Activated T-helper 2 cell treated with anti-CD3 and anti-CD28 coated beads, Interferon-gamma antibody, Interleukin-2, Interleukin-4, amounts not matched to agents 10 μg/mL and 5 μg/mL and 100 μg/mL, durations not matched to agents 14 hours and 24 hours and 36 hours (primary cell): Measurements from ENCODE around the gene CALB2. TPM values are rescaled to one million over a fixed set of nuclear protein-coding genes. Genes with fewer than 3 reads are reported as not detected.

Experiments
- DNase-seq: peaks from one replicate; pipeline ENCODE4 v3.0.0; 2021; ENCODE audit warnings: low spot score
- H3K27ac Mint-ChIP-seq: one replicate; pipeline ENCODE4 v1.8.0; 2021; ENCODE audit warnings: mixed read lengths
- H3K27me3 Mint-ChIP-seq: one replicate; pipeline ENCODE4 v1.8.0; 2021; ENCODE audit warnings: low read depth, mixed read lengths
- H3K36me3 Mint-ChIP-seq: one replicate; pipeline ENCODE4 v1.8.0; 2021; ENCODE audit warnings: low read depth, mixed read lengths
- H3K4me1 Mint-ChIP-seq: one replicate; pipeline ENCODE4 v1.8.0; 2021; ENCODE audit warnings: low read depth, mixed read lengths
- H3K4me3 Mint-ChIP-seq: one replicate; pipeline ENCODE4 v1.8.0; 2021; ENCODE audit warnings: low read depth, mild to moderate bottlenecking, moderate library complexity, mixed read lengths
- H3K9me3 Mint-ChIP-seq: one replicate; pipeline ENCODE4 v1.8.0; 2021; ENCODE audit warnings: mixed read lengths
- intact Hi-C: fragments of 100-400 bp; cut with micrococcal nuclease; formaldehyde crosslinking; loops from one replicate; pipeline ENCODE4 v1.15.1; 2023
- total RNA-seq: library from RNA; stranded (reverse); gene quantifications from 2 replicates; pipeline ENCODE4 v1.2.3, GENCODE V29; 2022

CALB2 gene
- total RNA-seq, 1 donor from 2014 or later: not detected

- intact Hi-C loops: no loop called here
- Mint-ChIP-seq H3K27ac (no peak overlapping the region), H3K4me1 (no peaks in the 10 kb centered on the region), H3K9me3 (no peaks in the 10 kb centered on the region), H3K27me3 (peaks cover 2% of the 10 kb centered on the region), H3K36me3 (no peaks in the 10 kb centered on the region), H3K4me3 (no peak overlapping the region)
- DNase-seq: no peak
Measured at GRCh38 chr16:71380831-71381230, 22.3 kb downstream of the CALB2 start.

- no peak overlapping the region for H3K4me3 Mint-ChIP-seq
- no peak for DNase-seq
- intact Hi-C loops: no loop called here
- peaks cover 7% of the 10 kb centered on the region for H3K27me3 Mint-ChIP-seq
- no peaks in the 10 kb centered on the region for H3K36me3 Mint-ChIP-seq
- H3K27ac Mint-ChIP-seq: no peak overlapping the region
- H3K4me1 Mint-ChIP-seq: no peaks in the 10 kb centered on the region
- H3K9me3 Mint-ChIP-seq: no peaks in the 10 kb centered on the region
Measured at GRCh38 chr16:71383054-71383773, 24.7 kb downstream of the CALB2 start.

- H3K4me1 Mint-ChIP-seq: no peaks in the 10 kb centered on the region
- H3K36me3 Mint-ChIP-seq: no peaks in the 10 kb centered on the region
- peaks cover 7% of the 10 kb centered on the region for H3K27me3 Mint-ChIP-seq
- H3K9me3 Mint-ChIP-seq: no peaks in the 10 kb centered on the region
- no peak overlapping the region for H3K27ac Mint-ChIP-seq
- H3K4me3 Mint-ChIP-seq: no peak overlapping the region
- no peak for DNase-seq
- intact Hi-C loops: no loop called here
Measured at GRCh38 chr16:71384073-71384724, 25.7 kb downstream of the CALB2 start.

- Mint-ChIP-seq H3K27ac (no peak overlapping the region), H3K4me3 (no peak overlapping the region), H3K36me3 (no peaks in the 10 kb centered on the region), H3K27me3 (peaks cover 5% of the 10 kb centered on the region), H3K4me1 (no peaks in the 10 kb centered on the region), H3K9me3 (no peaks in the 10 kb centered on the region)
- intact Hi-C loops: no loop called here
- no peak for DNase-seq
Measured at GRCh38 chr16:71387045-71387871, 28.7 kb downstream of the CALB2 start.

- H3K9me3 Mint-ChIP-seq: no peaks in the 10 kb centered on the region
- intact Hi-C loops: no loop called here
- H3K4me1 Mint-ChIP-seq: no peaks in the 10 kb centered on the region
- H3K27me3 Mint-ChIP-seq: peaks cover 11% of the 10 kb centered on the region
- H3K27ac Mint-ChIP-seq: no peak overlapping the region
- no peak overlapping the region for H3K4me3 Mint-ChIP-seq
- DNase-seq: no peak
- no peaks in the 10 kb centered on the region for H3K36me3 Mint-ChIP-seq
Measured at GRCh38 chr16:71389330-71389729, 30.8 kb downstream of the CALB2 start.

GRCh38 chr16:71396594-71396993 lies 38.1 kb downstream of the CALB2 start:
- no peak overlapping the region for H3K27ac Mint-ChIP-seq
- intact Hi-C loops: no loop called here
- peaks cover 5% of the 10 kb centered on the region for H3K27me3 Mint-ChIP-seq
- H3K4me3 Mint-ChIP-seq: no peak overlapping the region
- H3K4me1 Mint-ChIP-seq: no peaks in the 10 kb centered on the region
- H3K9me3 Mint-ChIP-seq: no peaks in the 10 kb centered on the region
- no peaks in the 10 kb centered on the region for H3K36me3 Mint-ChIP-seq
- DNase-seq: no peak

GRCh38 chr16:71399801-71400563 lies 41.5 kb downstream of the CALB2 start:
- peaks cover 8% of the 10 kb centered on the region for H3K27me3 Mint-ChIP-seq
- H3K4me1 Mint-ChIP-seq: no peaks in the 10 kb centered on the region
- DNase-seq: no peak
- H3K9me3 Mint-ChIP-seq: no peaks in the 10 kb centered on the region
- no peak overlapping the region for H3K4me3 Mint-ChIP-seq
- intact Hi-C loops: no loop called here
- H3K27ac Mint-ChIP-seq: no peak overlapping the region
- no peaks in the 10 kb centered on the region for H3K36me3 Mint-ChIP-seq

GRCh38 chr16:71402007-71402406 lies 43.5 kb downstream of the CALB2 start:
- intact Hi-C loops: no loop called here
- Mint-ChIP-seq H3K9me3 (no peaks in the 10 kb centered on the region), H3K4me3 (no peak overlapping the region), H3K4me1 (peaks cover 10% of the 10 kb centered on the region), H3K27ac (no peak overlapping the region), H3K36me3 (no peaks in the 10 kb centered on the region), H3K27me3 (peaks cover 18% of the 10 kb centered on the region)
- DNase-seq: no peak

GRCh38 chr16:71402674-71403073 lies 44.2 kb downstream of the CALB2 start:
- Mint-ChIP-seq H3K27ac (no peak overlapping the region), H3K4me1 (peaks cover 15% of the 10 kb centered on the region), H3K9me3 (no peaks in the 10 kb centered on the region), H3K4me3 (no peak overlapping the region), H3K36me3 (no peaks in the 10 kb centered on the region), H3K27me3 (peaks cover 18% of the 10 kb centered on the region)
- DNase-seq: no peak
- intact Hi-C loops: no loop called here

GRCh38 chr16:71404364-71404763 lies 45.8 kb downstream of the CALB2 start:
- H3K27ac Mint-ChIP-seq: no peak overlapping the region
- H3K4me1 Mint-ChIP-seq: peaks cover 21% of the 10 kb centered on the region
- H3K36me3 Mint-ChIP-seq: no peaks in the 10 kb centered on the region
- H3K4me3 Mint-ChIP-seq: no peak overlapping the region
- intact Hi-C loops: no loop called here
- H3K27me3 Mint-ChIP-seq: peaks cover 24% of the 10 kb centered on the region
- no peak for DNase-seq
- H3K9me3 Mint-ChIP-seq: no peaks in the 10 kb centered on the region

GRCh38 chr16:71406316-71406715 lies 47.8 kb downstream of the CALB2 start:
- Mint-ChIP-seq H3K27ac (no peak overlapping the region), H3K27me3 (peaks cover 33% of the 10 kb centered on the region), H3K4me3 (no peak overlapping the region), H3K9me3 (no peaks in the 10 kb centered on the region), H3K4me1 (peaks cover 21% of the 10 kb centered on the region), H3K36me3 (no peaks in the 10 kb centered on the region)
- intact Hi-C loops: no loop called here
- no peak for DNase-seq

- DNase-seq: no peak
Measured at GRCh38 chr16:71406724-71407123, 48.2 kb downstream of the CALB2 start.

More at GRCh38 chr16:71406724-71407123, 48.2 kb downstream of the CALB2 start:
- Mint-ChIP-seq H3K27ac (no peak overlapping the region), H3K4me3 (no peak overlapping the region), H3K27me3 (peaks cover 33% of the 10 kb centered on the region), H3K4me1 (peaks cover 21% of the 10 kb centered on the region), H3K36me3 (no peaks in the 10 kb centered on the region), H3K9me3 (no peaks in the 10 kb centered on the region)
- intact Hi-C loops: no loop called here
